T-helper 1 cell (primary cell): ENCODE measurements around the gene AHRR.

Experiments
- DNase-seq, 5 donors: peaks; one replicate each; pipeline ENCODE4 v3.0.0-alpha.2; 2012 to 2020

Gene AHRR

DNA sequence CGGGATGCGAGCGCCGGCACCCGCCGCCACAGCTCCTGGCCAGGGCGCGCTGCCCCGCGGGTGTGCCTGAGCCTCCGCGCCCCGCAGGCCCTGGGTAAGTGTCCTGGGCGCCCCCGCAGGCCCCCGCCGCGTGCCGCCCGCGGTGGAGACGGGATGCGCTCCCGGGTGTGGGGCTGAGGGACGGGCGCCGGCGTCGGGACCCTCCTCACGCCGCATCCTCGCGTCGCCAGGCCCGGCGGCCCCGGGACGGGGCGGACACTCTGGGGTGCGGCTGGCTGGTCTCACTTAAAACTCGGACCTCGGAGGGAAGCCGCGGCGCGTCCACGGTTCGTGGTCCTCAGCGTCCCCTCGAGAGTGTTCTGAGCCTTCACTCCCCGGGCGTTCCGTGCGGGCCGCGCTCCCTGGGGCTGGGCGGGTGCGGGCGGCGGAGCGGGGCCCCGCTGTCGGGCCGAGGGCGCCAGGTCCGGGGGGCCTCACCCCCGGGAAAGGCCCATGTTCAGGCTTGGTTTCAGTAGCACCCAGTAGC, 275 bp downstream of the AHRR start:
- DNase-seq: no peak

DNA sequence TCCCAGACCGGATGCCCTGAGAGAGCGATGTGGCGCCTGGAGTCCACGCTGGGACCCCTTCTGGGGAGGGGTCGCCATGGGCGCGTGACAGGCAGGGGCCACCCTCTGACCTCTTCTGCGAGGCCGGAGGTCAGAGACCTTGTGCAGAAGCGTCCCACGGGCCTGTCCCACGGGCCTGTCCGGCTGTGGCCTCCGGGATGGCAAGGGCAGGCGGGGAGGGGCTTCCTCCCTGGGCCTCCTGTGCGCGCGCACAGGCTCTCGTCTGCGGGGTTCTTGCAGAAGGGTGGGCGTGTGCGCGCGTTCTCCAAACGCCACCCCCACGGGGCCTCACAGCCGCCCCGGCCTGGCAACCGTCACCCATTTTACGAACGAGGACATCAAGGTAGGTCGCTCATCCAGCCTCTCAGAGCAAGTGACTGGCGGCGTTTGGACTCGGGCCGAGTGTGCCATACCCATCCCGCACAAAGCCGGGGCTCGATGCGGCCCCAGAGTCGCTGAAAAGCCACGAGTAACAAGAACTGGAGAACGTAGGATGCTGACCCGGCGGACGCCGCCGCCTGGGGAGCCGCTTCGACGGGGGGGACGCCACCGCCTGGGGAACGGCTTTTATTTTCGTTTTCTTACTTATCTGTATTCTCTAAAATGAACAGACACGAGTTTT, 897 bp downstream of the AHRR start:
- peak in 1 of 5 donors; percentile 41 for DNase-seq

DNA sequence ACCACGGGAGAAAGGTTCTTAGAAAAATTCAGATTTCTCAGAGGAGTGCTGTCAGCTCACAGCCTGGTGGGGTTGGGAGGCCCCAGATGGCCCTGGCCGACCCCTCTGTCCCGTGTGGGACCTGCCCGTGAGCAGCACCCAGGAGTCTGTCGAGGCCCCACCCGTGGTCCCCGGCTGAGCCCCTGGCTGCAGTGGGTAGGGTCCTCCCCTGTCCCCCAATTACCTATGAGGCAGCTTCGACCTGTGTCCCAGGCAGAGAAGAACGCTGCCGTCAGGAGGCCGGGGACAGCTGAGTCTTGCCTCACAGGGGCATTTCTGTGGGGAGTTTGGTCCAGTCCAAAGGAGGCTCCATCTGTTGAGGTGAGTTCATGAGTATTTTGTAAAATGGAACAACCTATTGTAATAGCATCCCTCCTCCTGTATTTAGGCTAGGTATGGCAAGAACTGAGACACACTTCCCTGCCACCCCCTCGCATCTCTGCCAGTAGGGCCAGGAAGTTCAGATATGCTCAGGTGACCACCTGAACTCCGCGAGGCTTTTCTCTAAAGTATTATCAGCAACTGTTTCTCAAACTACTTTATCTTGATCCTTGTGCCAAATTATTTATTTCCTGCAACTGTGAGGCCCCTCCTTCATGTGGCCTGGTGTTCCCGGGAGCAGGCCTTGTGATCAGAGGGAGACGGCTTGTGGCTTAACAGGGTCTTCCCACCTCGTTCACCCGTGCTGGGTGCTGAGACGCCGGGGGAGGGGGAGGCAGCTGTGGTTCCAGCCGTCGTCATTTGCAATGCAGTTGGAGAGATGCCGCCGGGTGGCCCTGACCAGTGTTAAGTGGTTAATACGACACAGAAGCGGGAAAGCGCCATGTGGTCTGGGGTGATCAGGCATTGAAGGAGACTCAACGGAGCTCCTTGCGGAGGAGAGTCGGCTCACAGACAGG, 1.7 kb downstream of the AHRR start:
- DNase-seq: no peak

DNA sequence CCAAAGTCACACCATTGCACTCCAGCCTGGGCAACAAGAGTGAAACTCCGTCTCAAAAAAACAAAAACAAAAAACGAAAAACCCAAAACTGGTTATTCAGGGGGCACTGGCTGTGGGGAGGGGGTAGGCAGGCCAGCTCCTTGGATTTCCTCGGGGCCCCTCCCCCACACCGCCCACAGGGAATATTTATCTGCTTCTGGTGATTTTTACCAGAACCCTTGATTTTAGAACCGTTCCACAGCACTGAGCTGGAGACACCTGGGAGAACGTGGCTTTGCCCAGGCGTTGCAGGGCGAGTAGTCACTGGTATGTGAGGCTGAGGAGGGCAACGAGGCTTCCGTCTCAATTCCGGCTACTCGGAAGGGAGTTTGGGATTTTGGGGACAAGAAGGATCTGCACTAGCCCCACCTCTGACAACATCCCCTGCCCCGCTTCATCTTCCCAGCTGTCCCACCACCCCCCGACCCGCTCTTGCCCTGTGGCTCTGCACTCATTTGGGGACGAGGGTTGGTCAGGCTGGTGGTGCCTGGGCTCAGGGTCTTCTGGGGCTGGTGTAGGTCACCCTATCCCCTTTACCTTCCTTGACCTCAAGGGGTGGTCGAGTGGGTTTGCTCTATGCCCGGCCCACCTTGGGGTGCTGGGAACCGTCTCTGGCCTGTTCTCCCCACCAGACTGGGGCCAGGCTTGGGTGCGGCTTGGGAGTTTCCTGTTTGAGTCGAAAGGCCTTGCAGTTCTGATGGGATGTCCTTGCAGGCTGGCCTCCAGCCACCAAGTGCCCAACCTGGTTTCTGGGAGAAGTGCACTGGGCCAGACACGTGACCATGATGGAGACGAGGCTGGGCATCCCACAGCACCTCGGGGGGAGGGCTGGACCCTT, 3.5 kb downstream of the AHRR start:
- no peak for DNase-seq

DNA sequence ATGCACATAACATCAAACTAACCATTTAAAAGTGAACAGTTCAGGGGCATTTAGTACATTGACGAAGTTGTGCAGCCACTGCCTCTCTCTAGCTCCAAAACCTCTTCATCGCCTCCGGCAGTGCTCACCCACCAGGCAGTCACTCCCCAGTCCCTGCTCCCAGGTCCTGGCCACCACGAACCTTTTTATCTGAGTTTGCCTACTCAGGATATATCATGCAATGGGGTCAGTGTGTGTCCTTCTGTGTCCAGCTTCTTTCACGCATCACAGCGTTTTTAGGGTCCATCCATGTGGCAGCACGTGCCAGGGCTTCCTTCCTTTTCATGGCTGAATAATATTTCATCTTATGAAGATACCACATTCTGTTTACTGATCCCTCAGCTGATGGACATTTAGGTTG, 4.6 kb downstream of the AHRR start:
- DNase-seq: no peak

DNA sequence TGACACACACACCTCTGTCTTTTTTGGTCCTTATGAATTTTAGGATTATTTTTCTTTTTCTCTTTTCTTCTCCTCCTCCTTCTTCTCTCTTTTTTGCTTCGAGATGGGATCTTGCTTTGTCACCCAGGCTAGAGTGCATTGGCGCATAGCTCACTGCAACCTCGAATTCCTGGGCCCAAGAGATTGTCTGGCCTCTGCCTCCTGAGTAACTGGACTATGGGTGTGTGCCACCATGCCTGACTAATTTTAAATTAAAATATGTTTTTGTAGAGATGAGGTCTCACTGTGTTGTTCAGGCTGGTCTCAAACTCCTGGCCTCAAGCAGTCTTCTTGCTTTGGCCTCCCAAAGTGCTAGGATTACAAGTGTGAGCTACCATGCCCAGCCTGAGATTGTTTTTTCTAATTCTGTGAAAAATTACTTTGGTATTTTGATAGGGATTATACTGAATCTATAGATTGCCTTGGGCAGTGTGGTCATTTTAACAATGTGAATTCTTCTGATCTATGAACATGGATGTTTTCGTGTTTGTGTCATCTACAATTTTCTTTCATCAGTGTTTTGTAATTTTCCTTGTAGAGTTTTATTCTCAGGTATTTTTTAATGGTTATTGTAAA, 7.7 kb downstream of the AHRR start:
- no peak for DNase-seq

DNA sequence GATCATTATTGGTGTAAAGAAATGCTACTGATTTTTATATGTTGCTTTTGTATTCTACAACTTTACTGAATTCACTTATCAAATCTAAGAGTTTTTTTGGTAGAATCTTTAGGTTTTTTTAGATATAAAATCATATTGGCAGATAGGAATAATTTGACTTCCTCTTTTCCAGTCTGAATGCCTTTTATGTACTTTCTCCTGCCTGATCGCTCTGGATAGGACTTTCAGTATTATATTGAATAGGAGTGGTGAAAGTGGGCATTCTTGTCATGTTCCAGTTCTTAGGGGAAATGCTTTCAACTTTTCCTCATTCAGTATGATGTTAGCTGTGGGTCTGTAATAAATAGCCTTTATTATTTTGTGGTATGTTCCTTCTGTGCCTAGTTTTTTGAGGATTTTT, 8.3 kb downstream of the AHRR start:
- no peak for DNase-seq

DNA sequence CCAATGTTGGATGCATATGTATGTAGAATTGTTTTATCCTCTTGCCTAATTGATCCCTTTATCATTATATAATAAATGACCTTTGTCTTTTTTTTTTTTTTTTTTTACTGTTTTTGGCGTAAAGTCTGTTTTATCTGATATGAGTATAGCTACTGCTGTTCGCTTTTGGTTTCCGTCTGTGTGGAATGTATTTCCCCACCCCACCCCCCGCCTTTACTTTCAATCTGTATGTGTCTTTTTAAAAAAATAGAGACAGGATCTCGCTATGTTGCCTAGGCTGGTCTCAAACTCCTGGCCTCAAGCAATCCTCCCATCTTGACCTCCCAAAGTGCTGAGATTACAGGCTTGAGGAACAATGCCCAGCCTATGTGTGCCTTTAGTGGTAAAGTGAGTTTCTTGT, 11.3 kb downstream of the AHRR start:
- peak in 1 of 5 donors; percentile 84 for DNase-seq

DNA sequence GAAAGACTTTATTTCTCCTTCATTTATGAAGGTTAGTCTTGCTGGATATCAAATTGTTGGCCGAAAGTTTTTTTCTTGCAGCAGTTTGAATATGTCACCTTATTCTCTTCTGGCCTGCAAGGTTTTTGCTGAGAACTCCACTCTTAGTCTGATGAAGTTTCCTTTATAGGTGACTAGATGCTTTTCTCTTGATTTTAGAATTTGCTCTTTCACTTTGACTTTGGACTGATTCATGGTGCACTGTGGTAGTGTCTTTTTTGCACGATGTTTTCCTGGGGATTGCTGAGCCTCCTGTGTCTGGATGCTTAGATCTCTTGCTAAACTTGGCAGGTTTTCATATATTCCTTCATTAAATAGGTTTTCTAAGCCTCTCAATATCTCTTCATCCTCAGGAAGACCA, 12.4 kb downstream of the AHRR start:
- peak in 1 of 5 donors; percentile 66 for DNase-seq

DNA sequence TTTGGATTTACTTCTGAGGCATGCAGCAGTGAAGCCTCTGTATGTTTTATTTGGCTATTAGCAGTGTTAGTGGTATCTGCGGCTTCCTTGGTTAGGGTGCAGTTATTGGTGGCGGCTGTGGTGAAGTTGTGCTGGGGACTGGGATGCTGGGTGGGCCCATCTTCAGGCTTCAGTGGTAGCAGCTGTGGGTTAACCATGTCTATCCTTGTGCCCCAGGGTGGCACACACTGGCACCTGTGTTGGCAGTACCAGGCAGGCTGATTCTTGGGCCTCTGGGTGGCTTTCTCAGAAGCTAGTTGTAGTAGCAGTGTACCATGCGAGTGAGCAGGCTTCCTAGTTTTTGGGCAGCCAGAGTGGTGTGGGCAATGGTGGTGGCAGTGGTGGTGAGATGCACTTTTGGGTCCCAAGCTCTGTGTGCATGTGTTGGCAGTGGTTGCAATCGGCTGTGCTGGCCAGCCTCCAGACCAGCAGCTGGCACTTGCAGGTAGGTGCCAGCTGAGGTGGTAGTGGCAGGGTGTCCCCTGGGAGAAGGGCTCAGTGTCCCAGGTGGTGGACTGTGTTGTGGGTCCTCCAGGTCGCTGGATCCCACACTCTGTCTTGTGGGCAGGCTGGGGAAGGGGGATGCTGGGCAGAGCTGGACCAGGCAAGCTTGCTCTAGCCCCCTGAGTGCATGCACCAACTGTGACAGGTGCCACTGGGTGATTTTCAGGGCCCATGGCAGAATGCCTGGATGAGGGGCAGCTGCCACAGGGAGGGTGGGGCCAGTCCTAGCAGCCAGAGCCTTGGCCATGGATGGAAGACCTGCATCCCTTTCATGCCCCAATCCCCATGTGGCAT, 13.6 kb downstream of the AHRR start:
- DNase-seq: peak in 1 of 5 donors; percentile 48

DNA sequence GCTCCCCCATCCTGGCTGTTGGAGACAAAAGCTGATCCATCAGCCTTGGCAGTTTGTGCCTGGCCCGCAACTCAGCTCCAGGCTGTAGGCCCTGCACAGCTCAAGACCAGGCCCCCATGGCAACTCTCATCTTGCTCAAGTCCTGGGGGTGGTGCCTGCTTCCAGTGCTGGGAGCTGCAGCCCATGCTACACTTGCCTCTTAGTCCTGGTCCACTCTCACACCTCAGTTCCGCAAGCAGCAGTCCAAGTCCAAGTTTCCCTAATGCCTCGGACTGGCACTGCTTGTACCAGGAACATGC, 14.2 kb downstream of the AHRR start:
- DNase-seq: no peak

DNA sequence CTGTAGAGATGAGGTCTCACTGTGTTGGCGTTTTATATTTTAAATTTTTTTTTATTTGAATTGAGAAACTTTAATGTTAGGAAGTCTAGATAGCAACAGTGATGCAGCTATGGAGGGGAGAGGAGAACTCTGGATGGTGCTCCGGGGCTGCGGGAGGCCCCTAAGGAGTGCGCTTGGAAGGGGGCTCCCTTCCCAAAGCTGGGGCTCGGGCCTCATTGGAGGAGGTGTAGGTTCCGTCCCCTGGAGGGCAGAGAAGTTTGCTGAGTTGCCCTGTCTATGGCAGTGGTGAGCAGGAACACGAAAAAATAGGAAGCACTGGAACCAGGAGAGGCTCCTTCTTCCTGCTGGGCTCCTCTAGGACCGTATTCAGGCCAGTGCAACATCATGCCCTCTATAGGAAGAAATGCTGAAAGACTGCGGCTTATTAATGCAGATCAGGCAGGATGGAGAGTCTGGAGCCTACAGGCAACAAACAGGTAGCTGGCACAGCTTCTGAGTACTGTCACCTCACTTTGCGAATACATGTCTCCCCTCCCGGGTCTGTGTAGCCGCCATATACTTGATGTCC, 16.1 kb downstream of the AHRR start:
- DNase-seq: no peak

DNA sequence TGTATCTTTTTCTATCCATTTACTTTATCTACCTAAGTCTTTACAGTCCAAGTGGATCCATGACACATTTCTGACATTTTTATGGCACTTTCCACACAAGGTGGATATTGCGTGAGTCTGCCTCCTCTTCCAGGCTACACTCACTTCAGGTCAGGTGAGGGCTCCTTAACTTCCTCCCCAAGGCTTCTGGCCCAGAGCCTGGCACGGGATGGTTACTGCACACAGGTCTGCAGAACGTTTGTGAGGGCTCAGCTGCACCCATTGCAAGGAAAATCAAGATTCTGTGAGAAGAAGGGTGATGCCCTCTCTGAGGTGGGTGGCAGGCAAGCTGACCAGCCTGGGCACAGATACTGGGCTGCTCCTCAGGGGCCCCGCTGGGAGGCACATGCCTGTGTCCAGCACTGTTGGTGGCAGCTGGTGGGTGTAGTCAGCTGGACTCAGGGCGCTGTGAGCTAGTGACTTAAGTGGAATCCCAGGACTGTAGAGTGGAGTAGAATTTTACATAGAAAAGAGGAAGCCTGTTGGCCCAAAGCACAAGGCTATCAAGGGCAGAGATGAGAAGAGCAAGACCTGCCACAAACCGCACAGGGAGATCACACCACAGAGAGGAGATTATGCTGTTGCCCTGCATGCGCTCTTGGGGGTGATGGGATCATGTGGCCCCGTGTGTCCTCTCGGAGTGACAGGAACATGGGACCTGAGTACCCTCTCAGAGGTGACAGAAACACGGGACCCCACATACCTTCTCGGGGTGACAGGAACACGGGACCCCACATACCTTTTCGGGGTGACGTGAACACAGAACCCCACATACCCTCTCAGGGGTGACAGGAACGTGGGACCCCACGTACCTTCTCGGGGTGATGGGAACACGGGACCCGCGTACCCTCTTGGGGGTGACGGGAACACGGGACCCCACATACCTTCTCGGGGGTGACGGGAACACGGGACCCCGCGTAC, 21.3 kb downstream of the AHRR start:
- DNase-seq: no peak

DNA sequence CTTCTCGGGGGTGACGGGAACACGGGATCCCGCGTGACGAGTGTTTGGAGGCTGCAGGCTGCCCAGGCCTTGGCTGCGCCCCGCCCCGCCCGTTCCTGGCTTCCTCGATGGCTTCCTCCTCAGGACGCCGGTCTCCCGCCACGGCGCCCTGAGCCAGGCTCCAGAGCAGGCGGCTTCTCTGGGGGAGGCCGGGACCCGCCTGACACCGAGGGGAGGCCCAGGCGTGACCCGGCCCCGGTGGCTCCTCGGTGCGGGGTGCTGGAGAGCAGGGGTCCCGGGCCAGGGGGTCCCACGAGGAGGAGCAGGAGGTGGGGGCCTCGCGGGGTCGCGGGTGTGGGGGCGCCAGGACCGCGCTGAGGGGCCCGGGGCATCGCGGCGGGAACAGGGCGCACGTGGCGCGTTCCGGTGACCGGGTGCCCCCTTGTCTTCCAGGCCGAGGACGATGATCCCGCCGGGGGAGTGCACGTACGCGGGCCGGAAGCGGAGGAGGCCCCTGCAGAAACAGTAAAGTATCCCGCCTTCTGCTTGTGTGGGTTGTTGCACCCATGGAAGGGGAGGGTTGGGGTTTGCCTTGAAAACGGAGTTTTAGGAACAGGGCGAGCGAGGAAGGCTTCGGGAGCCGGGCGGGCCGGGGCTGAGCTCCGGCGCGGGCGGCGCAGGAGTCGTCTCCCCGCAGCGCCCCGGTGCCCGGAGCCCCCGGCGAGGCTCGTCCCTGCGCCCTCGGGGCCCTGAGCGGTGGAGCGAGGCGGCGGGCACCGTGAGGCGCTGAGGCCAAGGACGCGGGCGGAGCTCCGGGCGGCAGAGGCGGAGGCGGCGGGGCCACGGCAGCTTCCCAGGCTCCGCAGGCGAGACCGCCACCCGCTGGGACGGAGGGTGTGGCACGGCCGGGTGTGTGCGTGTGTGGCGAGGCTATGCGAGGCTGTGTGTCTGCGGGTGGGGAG, 22.2 kb downstream of the AHRR start:
- peak in 3 of 5 donors; percentile 23 to 62 (median 25) for DNase-seq

DNA sequence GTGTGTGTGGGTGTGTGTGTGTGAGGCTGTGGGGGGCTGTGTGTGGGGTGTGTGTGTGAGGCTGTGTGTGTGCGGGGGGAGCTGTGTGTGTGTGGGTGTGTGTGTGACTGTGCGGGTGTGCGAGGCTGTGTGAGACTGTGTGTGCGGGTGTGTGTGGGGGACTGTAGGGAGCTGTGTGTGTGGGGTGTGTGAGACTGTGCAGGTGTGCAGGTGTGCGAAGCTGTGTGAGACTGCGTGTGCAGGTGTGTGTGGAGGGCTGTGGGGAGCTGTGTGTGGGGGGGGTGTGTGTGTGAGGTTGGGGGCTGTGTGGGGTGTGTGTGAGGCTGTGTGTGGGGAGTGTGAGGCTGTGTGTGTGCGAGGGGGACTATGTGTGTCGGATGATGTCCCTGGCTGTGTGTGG, 23.2 kb downstream of the AHRR start:
- no peak for DNase-seq

DNA sequence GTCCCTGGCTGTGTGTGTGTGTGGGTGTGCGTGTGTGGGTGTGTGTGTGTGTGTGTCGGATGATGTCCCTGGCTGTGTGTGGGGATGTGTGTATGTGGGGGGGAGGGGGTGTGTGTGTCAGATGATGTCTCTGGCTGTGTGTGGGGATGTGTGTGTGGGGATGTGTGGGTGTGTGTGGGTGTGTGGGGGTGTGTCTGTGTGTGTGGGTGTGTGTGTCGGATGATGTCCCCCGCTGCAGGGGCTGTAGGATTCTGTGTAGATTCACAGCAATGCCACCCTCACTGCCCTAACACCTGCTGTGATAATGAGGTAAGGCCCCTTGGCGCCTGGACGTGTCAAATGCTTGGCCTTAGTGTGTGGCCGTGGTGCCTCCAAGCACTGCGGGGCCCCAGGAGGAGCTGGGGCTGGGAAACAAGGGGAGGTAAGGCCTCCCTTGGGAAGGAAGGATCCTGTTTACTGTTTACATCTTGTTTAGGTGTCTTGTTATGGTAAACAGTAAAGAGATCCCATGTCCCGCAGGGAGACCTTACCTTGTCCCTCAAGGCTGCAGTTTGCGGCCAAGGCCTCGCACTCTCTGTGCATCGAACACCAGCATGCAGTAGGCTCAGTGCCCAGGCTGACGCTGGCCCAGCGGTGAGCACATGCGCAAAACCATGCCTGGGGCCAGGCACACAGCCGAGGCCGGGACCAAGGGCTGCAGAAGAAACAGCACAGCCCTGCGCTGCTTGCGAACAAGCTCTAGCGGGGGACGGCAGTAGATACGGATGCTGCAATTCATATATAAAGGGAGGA, 24.1 kb downstream of the AHRR start:
- DNase-seq: no peak

DNA sequence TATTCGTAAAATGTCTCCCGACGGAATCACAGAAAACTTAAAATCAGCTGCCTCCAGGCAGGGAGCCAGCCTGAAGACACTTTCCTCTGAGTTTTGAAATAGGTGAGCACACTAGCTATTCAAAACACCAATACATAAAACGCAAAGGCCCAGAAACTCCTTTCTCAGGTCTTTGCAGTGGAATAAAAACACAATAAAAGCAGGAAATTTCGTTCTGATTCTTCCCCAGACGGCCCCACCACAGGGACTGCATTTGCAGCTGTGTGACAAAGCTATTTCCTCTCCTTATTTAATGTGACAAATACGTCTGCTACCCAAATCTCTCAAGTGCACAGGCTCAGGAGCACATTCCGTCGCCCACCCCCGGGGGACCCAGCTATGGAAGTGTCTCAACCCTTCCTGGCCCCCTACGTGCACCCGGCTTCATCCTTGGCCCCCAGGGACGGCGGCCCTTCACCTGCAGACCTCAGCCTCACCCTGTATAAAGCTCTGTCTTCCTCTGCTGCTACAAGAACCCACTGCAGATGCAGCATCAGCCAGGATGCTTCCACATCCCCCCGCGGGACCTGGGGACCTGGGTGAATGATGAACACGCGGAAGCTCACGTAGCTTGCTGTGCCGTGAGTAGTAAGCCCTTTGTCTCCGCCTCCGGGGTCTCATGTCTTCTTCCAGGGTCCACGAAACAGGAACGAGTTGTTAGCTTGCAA, 24.9 kb downstream of the AHRR start:
- no peak for DNase-seq
